Central memory CD8-positive, alpha-beta T cell (primary cell): Measurements from ENCODE around the gene TMC3.

Experiments
- ATAC-seq: fragments of 150-1000 bp; cut with Tn5 transposase; replicated peaks from 2 replicates; pipeline ENCODE4 v1.10.0; 2022; ENCODE audit warnings: mild to moderate bottlenecking, moderate FRiP score, moderate number of reproducible peaks; ENCODE audit not compliant: poor library complexity, severe bottlenecking; ENCODE audit errors: extremely low read depth
- DNase-seq, 2 donors: peaks; one replicate each; pipeline ENCODE4 v3.0.0; 2021; ENCODE audit warnings: low spot score in 2 of 2
- H3K27ac Mint-ChIP-seq: one replicate; pipeline ENCODE4 v1.8.0; 2022; ENCODE audit warnings: low read depth, mild to moderate bottlenecking, moderate library complexity, mixed read lengths
- H3K27me3 Mint-ChIP-seq: one replicate; pipeline ENCODE4 v1.8.0; 2022; ENCODE audit warnings: mixed read lengths
- H3K36me3 Mint-ChIP-seq: one replicate; pipeline ENCODE4 v1.8.0; 2022; ENCODE audit warnings: mild to moderate bottlenecking, moderate library complexity, mixed read lengths; ENCODE audit not compliant: insufficient read depth
- H3K4me1 Mint-ChIP-seq: one replicate; pipeline ENCODE4 v1.8.0; 2022; ENCODE audit warnings: mixed read lengths
- H3K4me3 Mint-ChIP-seq: one replicate; pipeline ENCODE4 v1.8.0; 2022; ENCODE audit warnings: mild to moderate bottlenecking, moderate library complexity, mixed read lengths
- H3K9me3 Mint-ChIP-seq: one replicate; pipeline ENCODE4 v1.8.0; 2022; ENCODE audit warnings: mixed read lengths

Gene TMC3

GRCh38 chr15:81297147-81297572 is 76.9 kb downstream of the TMC3 start:
- ATAC-seq (no peak), DNase-seq (no peak)
- H3K36me3 Mint-ChIP-seq: peaks cover 56% of the 10 kb centered on the region
- no peaks in the 10 kb centered on the region for H3K27me3 Mint-ChIP-seq
- peaks cover 98% of the 10 kb centered on the region for H3K4me1 Mint-ChIP-seq
- peak overlapping the region; percentile 99 for H3K4me3 Mint-ChIP-seq
- H3K27ac Mint-ChIP-seq: peak overlapping the region; percentile 98
- no peaks in the 10 kb centered on the region for H3K9me3 Mint-ChIP-seq

GRCh38 chr15:81296673-81297072 is 77.3 kb downstream of the TMC3 start:
- peaks cover 98% of the 10 kb centered on the region for H3K4me1 Mint-ChIP-seq
- H3K27ac Mint-ChIP-seq: peak overlapping the region; percentile 98
- ATAC-seq: peak; percentile 68
- peak; percentile 51 to 74 for DNase-seq
- H3K27me3 Mint-ChIP-seq: no peaks in the 10 kb centered on the region
- H3K4me3 Mint-ChIP-seq: peak overlapping the region; percentile 99
- H3K9me3 Mint-ChIP-seq: no peaks in the 10 kb centered on the region
- H3K36me3 Mint-ChIP-seq: peaks cover 51% of the 10 kb centered on the region

DNA sequence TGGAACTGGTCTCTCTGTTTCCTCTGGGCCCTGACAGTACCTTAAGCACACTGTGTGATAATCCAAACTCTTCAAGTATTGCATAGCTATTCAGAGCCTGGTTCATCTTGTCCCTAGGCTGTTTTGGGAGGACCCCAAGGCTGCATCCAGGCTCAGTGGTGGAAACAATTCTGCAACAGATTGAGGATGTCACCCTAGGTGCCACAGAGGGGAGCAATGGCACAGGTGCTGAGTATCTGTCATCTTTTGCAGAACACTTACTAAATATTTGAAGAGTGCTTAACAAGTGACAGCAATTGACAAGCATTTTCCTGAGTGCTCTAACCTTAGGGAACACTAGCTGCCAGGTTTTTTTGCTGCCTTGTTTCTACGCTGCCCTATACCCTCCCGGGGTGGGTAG is 77.8 kb downstream of the TMC3 start:
- Mint-ChIP-seq H3K27ac (peak overlapping the region; percentile 98), H3K27me3 (no peaks in the 10 kb centered on the region), H3K4me1 (peaks cover 98% of the 10 kb centered on the region), H3K9me3 (no peaks in the 10 kb centered on the region), H3K36me3 (peaks cover 46% of the 10 kb centered on the region), H3K4me3 (peak overlapping the region; percentile 99)
- ATAC-seq: no peak
- DNase-seq: no peak

DNA sequence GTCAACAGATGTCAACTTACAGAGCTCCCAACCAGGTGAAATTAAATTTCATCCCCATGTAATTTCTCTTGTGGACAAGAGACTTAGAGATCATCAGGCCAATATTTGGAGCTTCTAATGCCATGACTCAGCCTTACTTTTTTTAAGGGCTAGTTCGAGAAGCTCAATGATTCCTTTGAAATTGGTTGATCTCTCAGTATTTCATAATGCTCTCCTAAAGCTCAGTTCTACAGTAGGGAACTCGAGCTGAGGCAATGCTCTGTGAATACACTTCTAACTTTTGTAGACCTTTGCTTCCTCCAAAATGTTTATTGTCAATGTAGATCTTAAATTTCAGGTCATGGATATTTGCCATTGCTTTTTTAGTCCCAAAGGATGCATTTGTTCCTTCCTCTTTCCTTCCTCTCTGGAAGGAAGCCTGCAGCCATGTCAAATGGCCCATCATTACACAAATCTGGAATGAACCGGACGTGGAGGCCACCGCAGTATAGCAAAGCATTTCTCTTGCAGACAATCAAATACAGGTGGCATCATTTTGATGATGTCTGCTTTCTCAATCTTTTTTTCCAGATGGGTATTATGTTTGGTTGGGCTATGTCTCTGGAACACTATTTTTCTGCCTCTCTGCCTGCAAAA is 78.4 kb downstream of the TMC3 start:
- peaks cover 40% of the 10 kb centered on the region for H3K36me3 Mint-ChIP-seq

DNA sequence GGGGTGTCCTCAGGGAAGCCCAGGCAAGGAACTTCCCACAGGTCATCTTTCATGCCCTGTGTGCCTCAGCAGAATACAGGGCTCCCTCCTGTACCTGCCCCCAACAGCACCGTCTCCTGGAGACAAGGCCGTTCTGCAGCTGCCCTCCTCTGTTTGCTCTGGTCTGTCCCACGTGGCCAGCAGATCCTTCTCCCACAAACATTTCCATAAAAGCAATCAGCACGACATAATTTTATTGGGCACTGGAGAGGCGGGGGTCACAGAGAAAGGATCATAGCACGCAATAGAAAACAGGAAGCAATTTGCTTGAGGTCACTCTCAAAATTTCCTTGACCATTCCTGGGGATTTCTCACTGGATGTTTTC is 79.5 kb downstream of the TMC3 start:
- H3K27ac Mint-ChIP-seq: peak overlapping the region; percentile 98
- DNase-seq (no peak), ATAC-seq (no peak)
- no peaks in the 10 kb centered on the region for H3K9me3 Mint-ChIP-seq
- peak overlapping the region; percentile 99 for H3K4me3 Mint-ChIP-seq
- H3K36me3 Mint-ChIP-seq: peaks cover 29% of the 10 kb centered on the region
- H3K27me3 Mint-ChIP-seq: no peaks in the 10 kb centered on the region
- H3K4me1 Mint-ChIP-seq: peaks cover 92% of the 10 kb centered on the region

More for the DNA sequence above, 78.4 kb downstream of the TMC3 start:
- no peaks in the 10 kb centered on the region for H3K27me3 Mint-ChIP-seq
- H3K9me3 Mint-ChIP-seq: no peaks in the 10 kb centered on the region
- peak overlapping the region; percentile 99 for H3K4me3 Mint-ChIP-seq
- peak overlapping the region; percentile 98 for H3K27ac Mint-ChIP-seq
- peaks cover 96% of the 10 kb centered on the region for H3K4me1 Mint-ChIP-seq
- ATAC-seq (no peak), DNase-seq (no peak)

DNA sequence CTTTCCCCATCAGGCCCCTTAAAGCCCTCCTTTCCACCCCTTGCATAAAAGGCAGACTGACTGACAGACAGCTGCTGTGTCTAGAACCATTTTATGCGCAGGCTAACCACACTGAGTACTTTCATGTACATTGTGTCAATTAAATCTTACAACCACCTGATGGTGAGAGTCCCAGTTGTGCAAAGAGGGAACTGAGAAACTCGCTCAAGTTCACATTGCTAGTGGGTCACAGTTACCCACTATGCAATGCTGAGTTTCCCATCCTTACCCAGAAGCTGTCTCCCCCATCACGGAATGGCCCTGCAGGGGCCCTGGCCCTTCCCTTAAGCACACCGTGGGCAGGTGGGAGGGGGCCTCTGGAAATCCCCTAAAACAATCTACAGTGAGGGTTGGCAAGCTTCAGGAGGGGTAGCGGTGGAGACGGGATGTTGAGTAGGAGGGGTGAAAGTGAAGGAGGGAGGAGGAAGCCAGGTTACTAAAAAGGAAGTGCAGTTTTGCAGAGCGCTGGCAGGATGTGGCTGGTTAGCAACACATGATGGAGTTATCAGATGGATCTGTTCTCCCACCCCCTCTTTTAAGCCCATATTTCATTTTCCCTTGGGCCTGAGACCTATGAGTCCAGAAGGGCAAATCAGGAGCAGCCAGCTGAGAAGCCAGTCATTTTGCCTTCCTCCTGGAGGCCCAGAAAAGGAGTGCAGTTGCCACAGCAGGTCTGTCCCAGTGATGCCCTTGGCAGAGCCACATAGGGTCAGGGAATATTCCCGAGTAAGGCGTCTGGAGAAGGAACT is 80.1 kb downstream of the TMC3 start:
- Mint-ChIP-seq H3K27me3 (no peaks in the 10 kb centered on the region), H3K27ac (peak overlapping the region; percentile 98), H3K4me3 (peak overlapping the region; percentile 99), H3K36me3 (peaks cover 23% of the 10 kb centered on the region), H3K9me3 (no peaks in the 10 kb centered on the region), H3K4me1 (peaks cover 91% of the 10 kb centered on the region)
- DNase-seq (peak; percentile 49 to 74), ATAC-seq (peak; percentile 70)

DNA sequence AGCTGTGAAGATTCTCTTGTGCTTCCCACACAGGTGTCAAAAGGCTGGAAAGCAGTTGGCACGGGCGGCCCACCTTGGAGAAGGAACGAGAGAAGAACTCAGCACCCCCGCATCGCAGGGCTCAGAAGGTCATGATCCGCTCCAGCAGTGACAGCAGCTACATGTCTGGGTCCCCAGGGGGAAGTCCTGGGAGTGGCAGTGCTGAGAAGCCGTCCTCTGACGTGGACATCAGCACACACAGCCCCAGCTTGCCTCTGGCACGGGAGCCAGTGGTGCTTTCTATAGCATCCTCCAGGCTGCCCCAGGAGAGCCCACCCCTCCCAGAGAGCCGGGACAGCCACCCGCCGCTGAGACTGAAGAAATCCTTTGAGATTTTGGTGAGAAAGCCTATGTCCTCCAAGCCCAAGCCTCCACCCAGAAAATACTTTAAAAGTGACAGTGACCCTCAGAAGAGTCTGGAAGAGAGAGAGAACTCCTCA is 81.5 kb downstream of the TMC3 start:
- no peaks in the 10 kb centered on the region for H3K27me3 Mint-ChIP-seq
- H3K9me3 Mint-ChIP-seq: no peaks in the 10 kb centered on the region
- peak in 1 of 2 donors; percentile 34 for DNase-seq
- peaks cover 16% of the 10 kb centered on the region for H3K36me3 Mint-ChIP-seq
- H3K4me1 Mint-ChIP-seq: peaks cover 93% of the 10 kb centered on the region
- H3K27ac Mint-ChIP-seq: peak overlapping the region; percentile 98
- H3K4me3 Mint-ChIP-seq: peak overlapping the region; percentile 99
- ATAC-seq: no peak

- H3K27ac Mint-ChIP-seq: peak overlapping the region; percentile 98
- peak overlapping the region; percentile 99 for H3K4me3 Mint-ChIP-seq
- H3K4me1 Mint-ChIP-seq: peaks cover 93% of the 10 kb centered on the region
- H3K27me3 Mint-ChIP-seq: no peaks in the 10 kb centered on the region
- DNase-seq (no peak), ATAC-seq (no peak)
- H3K9me3 Mint-ChIP-seq: peaks cover 2% of the 10 kb centered on the region
- H3K36me3 Mint-ChIP-seq: peaks cover 15% of the 10 kb centered on the region
These were observed 82.0 kb downstream of the TMC3 start for GRCh38 chr15:81291916-81292522.

DNA sequence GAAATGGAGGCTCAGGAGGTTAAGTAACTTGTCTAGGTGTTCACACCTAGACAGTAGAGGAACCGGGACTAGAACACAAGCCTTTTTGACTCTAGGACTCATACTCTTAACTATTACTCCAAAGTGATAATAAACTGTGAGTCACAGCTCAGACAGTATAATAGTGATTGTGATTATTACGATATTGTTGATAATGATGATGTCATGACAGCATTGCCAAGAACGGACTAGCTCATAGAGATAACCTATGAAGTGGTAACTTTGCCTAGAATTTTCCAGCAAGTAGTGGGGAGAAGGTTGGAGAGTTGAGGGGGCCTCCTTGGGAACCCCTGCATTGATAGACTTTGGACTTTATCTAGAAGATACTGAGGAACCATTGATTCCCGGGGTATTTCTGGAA is 84.1 kb downstream of the TMC3 start:
- H3K27ac Mint-ChIP-seq: peak overlapping the region; percentile 33
- H3K9me3 Mint-ChIP-seq: peaks cover 6% of the 10 kb centered on the region
- peaks cover 93% of the 10 kb centered on the region for H3K4me1 Mint-ChIP-seq
- H3K36me3 Mint-ChIP-seq: peaks cover 16% of the 10 kb centered on the region
- no peak for ATAC-seq
- no peak overlapping the region for H3K4me3 Mint-ChIP-seq
- H3K27me3 Mint-ChIP-seq: no peaks in the 10 kb centered on the region
- DNase-seq: no peak

DNA sequence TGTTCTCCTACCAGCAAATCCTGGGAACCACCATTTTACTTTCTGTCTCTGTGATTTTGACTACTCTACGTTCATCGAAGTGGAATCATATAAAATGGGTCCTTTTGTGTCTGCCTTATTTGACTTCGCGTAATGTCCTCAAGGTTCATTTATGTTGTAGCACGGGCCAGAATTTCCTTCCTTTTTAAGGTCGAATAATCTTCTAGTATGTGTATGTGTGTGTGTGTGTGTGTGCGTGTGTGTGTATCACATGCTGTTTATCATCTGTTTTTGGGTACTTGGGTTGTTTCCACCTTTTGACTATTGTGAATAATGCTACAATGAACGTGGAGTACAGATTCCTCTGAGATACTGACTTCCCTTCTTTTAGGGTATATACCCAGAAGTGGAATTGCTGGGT is 85.4 kb downstream of the TMC3 start:
- H3K4me3 Mint-ChIP-seq: no peak overlapping the region

DNA sequence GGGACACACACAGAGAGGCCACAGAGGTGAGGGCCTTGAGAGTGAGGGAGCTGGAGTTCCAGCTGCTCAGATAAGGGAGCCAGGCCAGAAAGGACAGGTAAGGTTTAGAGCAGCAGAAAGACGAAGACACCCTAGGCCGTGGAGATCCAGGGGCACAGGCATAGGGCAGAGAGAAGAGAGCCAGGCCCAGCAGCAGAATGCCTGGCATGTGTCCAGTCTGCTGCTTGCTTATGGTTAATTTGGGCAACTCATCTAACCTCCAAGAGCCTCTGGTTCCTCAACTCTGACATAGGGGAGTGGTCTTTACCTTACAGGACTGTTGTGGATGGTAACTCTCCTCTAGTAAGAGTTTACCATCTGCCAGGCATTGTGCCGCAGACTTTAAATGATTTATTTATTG is 86.0 kb downstream of the TMC3 start:
- peak overlapping the region; percentile 42 for H3K27ac Mint-ChIP-seq
- peaks cover 76% of the 10 kb centered on the region for H3K4me1 Mint-ChIP-seq
- H3K27me3 Mint-ChIP-seq: no peaks in the 10 kb centered on the region

More for the DNA sequence above, 85.4 kb downstream of the TMC3 start:
- Mint-ChIP-seq H3K27ac (peak overlapping the region; percentile 42), H3K27me3 (no peaks in the 10 kb centered on the region), H3K4me1 (peaks cover 82% of the 10 kb centered on the region), H3K36me3 (peaks cover 11% of the 10 kb centered on the region), H3K9me3 (peaks cover 6% of the 10 kb centered on the region)
- DNase-seq: no peak
- ATAC-seq: no peak

DNA sequence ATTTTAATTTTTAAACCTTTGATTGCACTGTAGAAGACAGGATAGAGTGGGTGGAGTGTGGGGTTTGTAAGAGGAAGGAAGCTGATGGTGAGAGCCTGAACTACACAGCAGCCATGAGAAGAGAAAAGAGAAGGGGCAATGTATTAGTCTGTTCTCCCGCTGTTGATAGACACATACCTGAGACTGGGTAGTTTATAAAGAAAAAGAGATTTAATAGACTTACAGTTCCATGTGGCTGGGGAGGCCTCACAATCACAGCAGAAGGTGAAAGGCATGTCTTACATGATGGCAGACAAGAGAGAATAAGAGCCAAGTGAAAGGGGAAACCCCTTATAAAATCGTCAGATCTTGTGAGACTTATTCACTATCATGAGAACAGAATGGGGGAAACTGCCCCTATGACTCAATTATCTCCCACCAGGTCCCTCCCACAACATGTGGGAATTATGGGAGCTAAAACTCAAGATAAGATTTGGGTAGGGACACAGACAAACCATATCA is 87.3 kb downstream of the TMC3 start:
- no peak for DNase-seq
- peak; percentile 97 for ATAC-seq
- Mint-ChIP-seq H3K36me3 (peaks cover 7% of the 10 kb centered on the region), H3K27me3 (no peaks in the 10 kb centered on the region), H3K27ac (peak overlapping the region; percentile 98), H3K9me3 (peaks cover 6% of the 10 kb centered on the region), H3K4me3 (peak overlapping the region; percentile 48), H3K4me1 (peaks cover 62% of the 10 kb centered on the region)

More for the DNA sequence above, 86.0 kb downstream of the TMC3 start:
- Mint-ChIP-seq H3K9me3 (peaks cover 6% of the 10 kb centered on the region), H3K36me3 (peaks cover 11% of the 10 kb centered on the region), H3K4me3 (no peak overlapping the region)
- no peak for ATAC-seq
- no peak for DNase-seq
